GM10266 (cell line): ENCODE data around the gene ENTR1.
"Not testable (repeated sequence)": the region's sequence is repeated elsewhere in the genome, so short reads cannot be mapped to it uniquely, and the experiment has no call there.

ENCODE experiments used
- DNase-seq: peaks from one replicate; pipeline ENCODE4 v3.0.0; 2012; ENCODE audit errors: extremely low spot score
- CTCF ChIP-seq: IDR thresholded peaks from 2 replicates; pipeline ENCODE4 v1.5.1; 2012; ENCODE audit warnings: mild to moderate bottlenecking, low read depth; ENCODE audit not compliant: control insufficient read depth, insufficient read depth; ENCODE audit errors: missing control alignments

The ENTR1 gene

GRCh38 chr9:136432591-136432990, 22.2 kb upstream of the ENTR1 start:
- TF ChIP-seq CTCF, result no peak
- no peak for DNase-seq

- TF ChIP-seq CTCF, result no peak
- DNase-seq, result no peak
These were observed 21.5 kb upstream of the ENTR1 start for GRCh38 chr9:136431782-136432350.

- no peak for TF ChIP-seq CTCF
- no peak for DNase-seq
These were observed 20.3 kb upstream of the ENTR1 start for GRCh38 chr9:136430588-136431234.

GRCh38 chr9:136429683-136430491, 19.5 kb upstream of the ENTR1 start:
- TF ChIP-seq CTCF, result no peak
- no peak for DNase-seq

GRCh38 chr9:136429075-136429628, 18.7 kb upstream of the ENTR1 start:
- TF ChIP-seq CTCF, result no peak

GRCh38 chr9:136426787-136427186, 16.4 kb upstream of the ENTR1 start:
- TF ChIP-seq CTCF, result no peak
- DNase-seq, result no peak

More at GRCh38 chr9:136429075-136429628, 18.7 kb upstream of the ENTR1 start:
- no peak for DNase-seq

GRCh38 chr9:136425367-136425766, 15.0 kb upstream of the ENTR1 start:
- not testable (repeated sequence) for DNase-seq
